Endothelial cell (in vitro differentiated cells): Measurements from ENCODE around the gene C16orf95. TPM values are rescaled to one million over a fixed set of nuclear protein-coding genes. Genes with fewer than 3 reads are reported as not detected.
"Not testable (repeated sequence)": the region's sequence is repeated elsewhere in the genome, so short reads cannot be mapped to it uniquely, and the experiment has no call there.

ENCODE experiments used
- DNase-seq: peaks from one replicate; pipeline ENCODE4 v3.0.0; 2021; ENCODE audit warnings: low spot score
- H3K27ac Mint-ChIP-seq: one replicate; pipeline ENCODE4 v1.8.0; 2021; ENCODE audit warnings: mixed read lengths, inconsistent platforms; ENCODE audit not compliant: unreplicated experiment
- H3K27me3 Mint-ChIP-seq: one replicate; pipeline ENCODE4 v1.8.0; 2021; ENCODE audit warnings: mild to moderate bottlenecking, moderate library complexity, mixed read lengths, inconsistent platforms; ENCODE audit not compliant: unreplicated experiment
- H3K36me3 Mint-ChIP-seq: one replicate; pipeline ENCODE4 v1.8.0; 2021; ENCODE audit warnings: mild to moderate bottlenecking, low read depth, mixed read lengths, inconsistent platforms; ENCODE audit not compliant: unreplicated experiment
- H3K4me1 Mint-ChIP-seq: one replicate; pipeline ENCODE4 v1.8.0; 2021; ENCODE audit warnings: mild to moderate bottlenecking, mixed read lengths, inconsistent platforms; ENCODE audit not compliant: unreplicated experiment
- H3K4me3 Mint-ChIP-seq: one replicate; pipeline ENCODE4 v1.8.0; 2021; ENCODE audit warnings: mild to moderate bottlenecking, mixed read lengths, inconsistent platforms; ENCODE audit not compliant: unreplicated experiment
- H3K9me3 Mint-ChIP-seq: one replicate; pipeline ENCODE4 v1.8.0; 2021; ENCODE audit warnings: mixed read lengths, inconsistent platforms; ENCODE audit not compliant: unreplicated experiment
- total RNA-seq: library from RNA; stranded (reverse); fragmentation: NEBNext Ultra II Directional; extraction: Animal tissue kit (Norgen Biotek cat#: 25700); gene quantifications from one replicate; pipeline ENCODE4 v1.2.1, GENCODE V29; 2021; ENCODE audit not compliant: unreplicated experiment
- TF ChIP-seq, protein P1 (sequence below): fragments of 200-600 bp; sonication (generic); IDR thresholded peaks from one replicate; pipeline ENCODE4 v1.5.0; 2021; ENCODE audit warnings: antibody characterized with exemption; ENCODE audit not compliant: unreplicated experiment

C16orf95 gene
- total RNA-seq, 1 donor from 2014 or later: 6.5 TPM

DNA sequence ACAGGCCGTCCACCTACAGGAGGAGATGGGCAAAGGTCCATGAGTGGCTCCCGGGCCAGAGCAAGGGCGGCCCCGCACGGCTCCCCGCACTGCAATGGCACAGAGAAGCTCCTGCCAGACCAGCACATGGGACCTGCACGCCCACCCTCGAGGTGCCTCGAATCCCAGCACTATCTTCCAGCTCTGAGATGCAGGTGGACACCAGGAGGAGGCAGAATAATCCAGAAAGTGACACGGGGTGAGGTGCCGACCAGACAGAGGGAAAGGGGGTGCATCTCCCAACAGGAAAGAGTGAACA, 26.5 kb upstream of the C16orf95 start:
- H3K4me1 Mint-ChIP-seq: peaks cover 5% of the 10 kb centered on the region
- H3K27ac Mint-ChIP-seq: no peak overlapping the region
- peaks cover 3% of the 10 kb centered on the region for H3K27me3 Mint-ChIP-seq
- no peak for DNase-seq
- no peak overlapping the region for H3K4me3 Mint-ChIP-seq
- no peaks in the 10 kb centered on the region for H3K9me3 Mint-ChIP-seq
- TF ChIP-seq, protein P1, sequence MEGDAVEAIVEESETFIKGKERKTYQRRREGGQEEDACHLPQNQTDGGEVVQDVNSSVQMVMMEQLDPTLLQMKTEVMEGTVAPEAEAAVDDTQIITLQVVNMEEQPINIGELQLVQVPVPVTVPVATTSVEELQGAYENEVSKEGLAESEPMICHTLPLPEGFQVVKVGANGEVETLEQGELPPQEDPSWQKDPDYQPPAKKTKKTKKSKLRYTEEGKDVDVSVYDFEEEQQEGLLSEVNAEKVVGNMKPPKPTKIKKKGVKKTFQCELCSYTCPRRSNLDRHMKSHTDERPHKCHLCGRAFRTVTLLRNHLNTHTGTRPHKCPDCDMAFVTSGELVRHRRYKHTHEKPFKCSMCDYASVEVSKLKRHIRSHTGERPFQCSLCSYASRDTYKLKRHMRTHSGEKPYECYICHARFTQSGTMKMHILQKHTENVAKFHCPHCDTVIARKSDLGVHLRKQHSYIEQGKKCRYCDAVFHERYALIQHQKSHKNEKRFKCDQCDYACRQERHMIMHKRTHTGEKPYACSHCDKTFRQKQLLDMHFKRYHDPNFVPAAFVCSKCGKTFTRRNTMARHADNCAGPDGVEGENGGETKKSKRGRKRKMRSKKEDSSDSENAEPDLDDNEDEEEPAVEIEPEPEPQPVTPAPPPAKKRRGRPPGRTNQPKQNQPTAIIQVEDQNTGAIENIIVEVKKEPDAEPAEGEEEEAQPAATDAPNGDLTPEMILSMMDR: no peak
- H3K36me3 Mint-ChIP-seq: peaks cover 14% of the 10 kb centered on the region

DNA sequence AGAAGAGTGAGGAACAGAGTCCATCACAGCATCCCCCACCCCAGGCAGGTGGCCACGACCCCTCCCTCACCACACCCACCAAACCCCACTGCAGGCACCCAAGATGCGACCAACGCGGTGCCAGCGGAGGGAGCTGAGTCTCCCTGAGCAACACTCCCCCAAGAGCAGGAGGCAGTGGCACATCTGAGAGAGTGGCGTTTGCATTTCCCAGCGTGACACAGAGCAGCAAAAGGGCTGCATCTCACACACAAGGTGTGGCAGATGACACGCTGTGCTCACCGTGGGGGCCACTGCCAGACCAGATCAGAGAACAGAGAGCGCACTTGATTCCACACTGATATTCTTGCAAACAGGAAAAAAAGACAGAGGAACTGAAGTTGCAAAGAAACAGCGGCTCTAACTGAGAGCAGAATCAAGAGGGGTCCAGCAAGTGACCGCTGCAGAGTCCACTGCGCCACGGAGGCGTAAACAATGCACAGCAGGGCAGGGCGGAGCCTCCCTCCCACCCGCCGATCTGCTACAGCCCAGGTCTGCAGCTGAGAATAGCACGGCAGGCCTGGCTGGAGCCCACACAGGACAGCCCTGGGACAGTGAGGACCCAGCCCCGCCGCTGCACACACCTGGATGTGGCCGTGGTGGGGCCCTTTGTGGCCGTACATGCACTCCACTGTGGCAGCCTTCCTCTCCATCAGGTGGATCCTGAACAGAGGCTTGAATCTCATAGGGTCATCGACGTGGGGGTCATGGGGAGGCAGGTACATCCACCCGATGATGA, 26.0 kb upstream of the C16orf95 start:
- Mint-ChIP-seq H3K36me3 (peaks cover 15% of the 10 kb centered on the region), H3K4me1 (peaks cover 5% of the 10 kb centered on the region), H3K27me3 (peaks cover 3% of the 10 kb centered on the region), H3K27ac (peak overlapping the region; percentile 36), H3K9me3 (no peaks in the 10 kb centered on the region), H3K4me3 (no peak overlapping the region)
- DNase-seq: no peak
- TF ChIP-seq, protein P1: no peak

DNA sequence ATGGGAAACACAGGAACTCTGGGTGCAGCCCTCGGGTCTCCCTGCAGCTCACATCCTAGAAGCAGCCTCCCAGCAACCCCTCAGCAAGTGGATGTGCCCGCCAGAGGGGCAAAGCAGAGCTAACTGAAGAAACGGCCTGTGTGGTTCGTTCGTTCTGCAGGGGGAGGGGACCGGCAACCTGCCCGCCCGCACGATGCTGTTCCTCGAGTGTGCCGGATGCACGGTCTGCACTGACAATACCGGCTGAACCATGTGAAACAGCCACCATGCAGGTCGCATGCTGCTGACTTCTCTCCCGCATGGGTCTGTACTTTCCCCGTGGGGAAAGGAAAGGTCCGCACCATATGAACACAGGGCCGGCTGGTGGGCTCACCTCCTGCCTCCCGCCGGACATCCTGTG, 25.3 kb upstream of the C16orf95 start:
- H3K4me3 Mint-ChIP-seq: no peak overlapping the region
- no peak for DNase-seq
- TF ChIP-seq, protein P1: no peak
- peaks cover 3% of the 10 kb centered on the region for H3K27me3 Mint-ChIP-seq
- H3K9me3 Mint-ChIP-seq: no peaks in the 10 kb centered on the region
- H3K4me1 Mint-ChIP-seq: peaks cover 5% of the 10 kb centered on the region
- H3K36me3 Mint-ChIP-seq: peaks cover 14% of the 10 kb centered on the region
- no peak overlapping the region for H3K27ac Mint-ChIP-seq

DNA sequence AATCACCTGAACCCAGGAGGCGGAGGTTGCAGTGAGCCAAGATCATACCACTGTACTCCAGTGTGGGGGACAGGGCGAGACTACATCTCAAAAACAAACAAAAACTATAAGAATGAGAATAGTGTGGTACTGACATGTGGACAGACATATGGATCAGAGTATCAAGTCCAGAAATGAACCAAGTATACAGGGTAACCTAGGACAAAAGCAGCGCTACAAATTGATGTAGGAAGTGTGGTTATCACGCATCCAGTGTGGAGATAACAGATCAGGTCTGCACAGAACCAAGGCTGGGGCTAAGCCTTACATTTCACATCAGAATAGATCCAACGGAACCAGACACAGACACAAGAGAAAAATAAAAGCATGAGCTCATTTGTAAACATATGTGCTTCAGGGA, 23.0 kb upstream of the C16orf95 start:
- H3K4me3 Mint-ChIP-seq: no peak overlapping the region
- H3K27ac Mint-ChIP-seq: no peak overlapping the region
- peaks cover 20% of the 10 kb centered on the region for H3K36me3 Mint-ChIP-seq
- H3K9me3 Mint-ChIP-seq: no peaks in the 10 kb centered on the region
- no peak for DNase-seq
- TF ChIP-seq, protein P1: no peak
- no peaks in the 10 kb centered on the region for H3K4me1 Mint-ChIP-seq
- H3K27me3 Mint-ChIP-seq: peaks cover 3% of the 10 kb centered on the region

DNA sequence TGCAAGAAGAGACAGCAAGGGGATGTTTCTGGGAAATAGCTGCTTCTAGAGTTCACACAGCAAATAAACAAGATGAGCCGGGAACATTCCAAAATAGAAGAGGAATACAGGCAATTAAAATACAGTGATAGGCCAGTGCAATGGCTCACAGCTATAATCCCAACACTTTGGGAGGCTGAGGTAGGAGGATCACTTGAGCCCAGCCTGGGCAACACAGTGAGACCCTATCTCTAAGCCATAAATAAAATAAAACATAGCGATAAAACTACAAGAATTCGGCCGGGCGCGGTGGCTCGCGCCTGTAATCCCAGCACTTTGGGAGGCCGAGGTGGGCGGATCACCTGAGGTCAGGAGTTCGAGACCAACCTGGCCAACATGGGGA, 22.5 kb upstream of the C16orf95 start:
- H3K4me3 Mint-ChIP-seq, DNase-seq, H3K27ac Mint-ChIP-seq, H3K27me3 Mint-ChIP-seq, H3K9me3 Mint-ChIP-seq, H3K4me1 Mint-ChIP-seq: not testable (repeated sequence)
- H3K36me3 Mint-ChIP-seq: peaks cover 20% of the 10 kb centered on the region
